ENCODE results near the gene TMEM239.
A peak's percentile ranks its signal among the peaks of the same experiment; 100 is the strongest.

Gene TMEM239

DNA sequence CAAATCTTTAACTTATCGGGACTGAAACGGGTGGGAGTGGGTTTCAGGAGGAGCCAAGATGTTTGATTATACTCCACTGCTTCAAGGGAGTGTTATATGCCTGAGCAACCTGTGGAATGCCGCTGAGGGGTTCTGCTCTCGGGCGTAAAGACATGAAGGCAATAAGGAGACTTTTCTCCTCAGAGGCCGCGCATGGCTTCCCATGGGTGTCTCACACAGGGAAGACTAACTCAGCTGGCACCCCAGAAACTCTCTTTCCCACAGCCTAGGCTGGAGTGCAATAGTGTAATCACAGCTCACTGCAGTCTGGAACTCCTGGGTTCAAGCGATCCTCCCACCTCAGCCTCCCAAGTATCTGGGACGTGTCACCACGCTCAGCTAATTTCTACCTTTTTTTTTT, 6.5 kb upstream of the TMEM239 start:
- peaks cover 29% of the 10 kb centered on the region for H3K27me3 ChIP-seq
- no peak overlapping the region for H3K4me3 ChIP-seq (ENCODE audit: low read depth, low read length)
- TF ChIP-seq, protein P1, sequence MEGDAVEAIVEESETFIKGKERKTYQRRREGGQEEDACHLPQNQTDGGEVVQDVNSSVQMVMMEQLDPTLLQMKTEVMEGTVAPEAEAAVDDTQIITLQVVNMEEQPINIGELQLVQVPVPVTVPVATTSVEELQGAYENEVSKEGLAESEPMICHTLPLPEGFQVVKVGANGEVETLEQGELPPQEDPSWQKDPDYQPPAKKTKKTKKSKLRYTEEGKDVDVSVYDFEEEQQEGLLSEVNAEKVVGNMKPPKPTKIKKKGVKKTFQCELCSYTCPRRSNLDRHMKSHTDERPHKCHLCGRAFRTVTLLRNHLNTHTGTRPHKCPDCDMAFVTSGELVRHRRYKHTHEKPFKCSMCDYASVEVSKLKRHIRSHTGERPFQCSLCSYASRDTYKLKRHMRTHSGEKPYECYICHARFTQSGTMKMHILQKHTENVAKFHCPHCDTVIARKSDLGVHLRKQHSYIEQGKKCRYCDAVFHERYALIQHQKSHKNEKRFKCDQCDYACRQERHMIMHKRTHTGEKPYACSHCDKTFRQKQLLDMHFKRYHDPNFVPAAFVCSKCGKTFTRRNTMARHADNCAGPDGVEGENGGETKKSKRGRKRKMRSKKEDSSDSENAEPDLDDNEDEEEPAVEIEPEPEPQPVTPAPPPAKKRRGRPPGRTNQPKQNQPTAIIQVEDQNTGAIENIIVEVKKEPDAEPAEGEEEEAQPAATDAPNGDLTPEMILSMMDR (IDR thresholded peaks at IDR 0.05; ENCODE audit: low read depth, low read length) = no peak
- no peaks in the 10 kb centered on the region; the same call in 1 of the 2 replicates for H3K4me1 ChIP-seq
- H3K9me3 ChIP-seq = no peaks in the 10 kb centered on the region
- no peaks in the 10 kb centered on the region for H3K36me3 ChIP-seq
- no peak for DNase-seq

DNA sequence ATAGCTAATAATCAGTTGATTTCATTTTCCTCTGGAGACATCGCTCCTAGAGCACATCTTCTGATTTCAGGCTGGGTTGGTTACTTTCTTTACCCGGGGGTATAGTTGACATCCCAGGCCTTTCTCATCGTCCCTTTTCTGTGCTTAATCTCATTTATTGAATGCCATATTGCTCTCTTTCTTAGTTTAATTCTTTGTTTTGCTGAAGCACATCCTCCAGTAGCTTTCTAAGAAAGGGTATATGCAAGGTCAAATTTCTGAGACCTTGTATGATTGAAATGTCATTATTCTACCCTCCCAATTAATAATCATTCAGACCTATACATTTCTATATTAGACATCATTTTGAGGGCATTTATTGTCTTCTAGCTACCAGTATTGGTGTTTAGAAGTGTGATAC, 4.0 kb upstream of the TMEM239 start:
- Histone ChIP-seq H3K4me3 (ENCODE audit: low read depth, low read length) (no peak overlapping the region), H3K9me3 (no peaks in the 10 kb centered on the region), H3K36me3 (no peaks in the 10 kb centered on the region), H3K4me1 (no peaks in the 10 kb centered on the region; the same call in 1 of the 2 replicates), H3K27me3 (peaks cover 10% of the 10 kb centered on the region)
- DNase-seq = no peak
- TF ChIP-seq, protein P1 (IDR thresholded peaks at IDR 0.05; ENCODE audit: low read depth, low read length) = no peak

DNA sequence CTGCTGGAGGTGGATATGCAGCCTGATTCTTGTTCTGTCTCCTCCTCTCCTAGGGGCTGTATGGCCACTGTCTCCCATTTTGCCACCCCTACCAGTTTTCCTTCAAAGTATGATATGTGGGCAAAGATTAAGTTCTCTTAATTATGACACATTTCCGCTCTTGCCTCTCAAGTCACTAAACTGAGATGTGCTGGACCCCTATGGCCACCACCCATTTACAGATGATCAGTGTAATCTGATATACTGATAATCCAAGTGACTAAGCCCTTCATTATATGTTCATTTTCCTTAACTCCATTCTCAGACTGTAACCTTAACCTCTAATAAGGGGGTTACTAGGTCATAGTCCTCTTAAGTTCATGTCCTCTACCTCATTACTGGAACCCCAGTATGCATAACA, 2.1 kb upstream of the TMEM239 start:
- Histone ChIP-seq H3K27me3 (peaks cover 4% of the 10 kb centered on the region; the same call in 1 of the 2 replicates), H3K4me1 (no peaks in the 10 kb centered on the region; the same call in 1 of the 2 replicates), H3K4me3 (ENCODE audit: low read depth, low read length) (no peak overlapping the region), H3K36me3 (no peaks in the 10 kb centered on the region), H3K9me3 (no peaks in the 10 kb centered on the region)
- DNase-seq = no peak
- TF ChIP-seq, protein P1 (IDR thresholded peaks at IDR 0.05; ENCODE audit: low read depth, low read length) = no peak

DNA sequence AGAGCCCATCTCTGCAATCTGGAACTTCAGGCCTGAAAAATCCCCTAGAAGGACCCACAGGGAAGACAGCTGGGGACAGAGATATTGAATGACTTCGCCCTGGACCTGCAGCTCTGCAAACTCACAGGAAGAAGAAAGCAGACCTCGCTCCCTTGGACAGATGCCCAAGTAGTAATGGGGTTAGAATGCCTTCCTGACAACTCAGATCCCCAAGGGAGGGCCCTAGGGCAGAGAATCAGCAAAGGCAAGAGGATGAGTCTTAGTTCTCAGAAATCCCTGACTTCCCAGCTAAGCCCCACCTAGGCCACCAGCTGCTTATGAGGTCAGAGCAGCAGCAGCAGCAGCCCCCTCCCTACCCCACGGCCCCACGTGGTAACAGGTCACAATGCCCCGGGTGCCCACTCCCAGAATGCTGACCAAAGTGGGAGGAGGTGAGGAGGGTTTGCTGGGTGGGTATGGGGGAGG, 1.5 kb upstream of the TMEM239 start, which contains the start of gene C20orf141:
TSS of gene C20orf141 (plus strand) at position 401 of the 465 bp plus-strand sequence. CDS start 198 bp downstream, outside the sequence.
- Histone ChIP-seq H3K4me3 (ENCODE audit: low read depth, low read length) (no peak within 1 kb of the TSS), H3K36me3 (no peaks in the 10 kb centered on the region), H3K9me3 (no peaks in the 10 kb centered on the region), H3K27me3 (no peaks in the 10 kb centered on the region), H3K4me1 (no peaks in the 10 kb centered on the region; the same call in 1 of the 2 replicates)
- DNase-seq = peak; percentile 83
- TF ChIP-seq, protein P1 (IDR thresholded peaks at IDR 0.05; ENCODE audit: low read depth, low read length) = no peak

DNA sequence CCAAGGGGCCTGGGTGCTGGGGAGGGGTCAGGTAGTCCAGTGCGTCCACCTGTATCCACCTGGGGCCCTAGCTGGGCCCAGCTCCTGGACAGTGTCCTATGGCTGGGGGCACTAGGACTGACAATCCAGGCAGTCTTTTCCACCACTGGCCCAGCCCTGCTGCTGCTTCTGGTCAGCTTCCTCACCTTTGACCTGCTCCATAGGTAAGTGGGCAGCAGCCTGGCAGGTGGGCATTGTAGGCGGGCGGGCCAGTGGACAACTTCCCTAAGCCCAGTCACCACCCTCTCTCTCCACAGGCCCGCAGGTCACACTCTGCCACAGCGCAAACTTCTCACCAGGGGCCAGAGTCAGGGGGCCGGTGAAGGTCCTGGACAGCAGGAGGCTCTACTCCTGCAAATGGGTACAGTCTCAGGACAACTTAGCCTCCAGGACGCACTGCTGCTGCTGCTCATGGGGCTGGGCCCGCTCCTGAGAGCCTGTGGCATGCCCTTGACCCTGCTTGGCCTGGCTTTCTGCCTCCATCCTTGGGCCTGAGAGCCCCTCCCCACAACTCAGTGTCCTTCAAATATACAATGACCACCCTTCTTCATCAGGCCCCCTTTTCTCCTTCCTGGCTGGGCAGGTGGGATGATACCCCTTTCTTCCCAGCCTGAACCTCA, 793 bp upstream of the TMEM239 start:
- Histone ChIP-seq H3K36me3 (no peaks in the 10 kb centered on the region), H3K4me1 (no peaks in the 10 kb centered on the region; the same call in 1 of the 2 replicates), H3K27me3 (no peaks in the 10 kb centered on the region), H3K9me3 (no peaks in the 10 kb centered on the region), H3K4me3 (ENCODE audit: low read depth, low read length) (no peak overlapping the region)
- DNase-seq = no peak
- TF ChIP-seq, protein P1 (IDR thresholded peaks at IDR 0.05; ENCODE audit: low read depth, low read length) = no peak
